Nephron progenitor cell (in vitro differentiated cells): ENCODE results near the gene TMEM87B.

ENCODE experiments used
- DNase-seq: peaks from one replicate; pipeline ENCODE4 v3.0.0; 2021
- H3K27ac Mint-ChIP-seq: 2 replicates; pipeline ENCODE4 v1.8.0; 2021; ENCODE audit warnings: mild to moderate bottlenecking, moderate library complexity, mixed read lengths
- H3K27me3 Mint-ChIP-seq: 2 replicates; pipeline ENCODE4 v1.8.0; 2021; ENCODE audit warnings: mild to moderate bottlenecking, low read depth, mixed read lengths; ENCODE audit not compliant: poor library complexity
- H3K36me3 Mint-ChIP-seq: 2 replicates; pipeline ENCODE4 v1.8.0; 2021; ENCODE audit warnings: low read depth, mixed read lengths
- H3K4me1 Mint-ChIP-seq: 2 replicates; pipeline ENCODE4 v1.8.0; 2021; ENCODE audit warnings: mixed read lengths
- H3K4me3 Mint-ChIP-seq: 2 replicates; pipeline ENCODE4 v1.8.0; 2021; ENCODE audit warnings: mild to moderate bottlenecking, moderate library complexity, mixed read lengths
- H3K9me3 Mint-ChIP-seq: 2 replicates; pipeline ENCODE4 v1.8.0; 2021; ENCODE audit warnings: mild to moderate bottlenecking, moderate library complexity, mixed read lengths
- TF ChIP-seq, protein P1 (sequence below): fragments of 200-600 bp; sonication (generic); IDR thresholded peaks from 2 replicates; pipeline ENCODE4 v1.5.0; 2021; ENCODE audit warnings: antibody characterized with exemption

TMEM87B gene

DNA sequence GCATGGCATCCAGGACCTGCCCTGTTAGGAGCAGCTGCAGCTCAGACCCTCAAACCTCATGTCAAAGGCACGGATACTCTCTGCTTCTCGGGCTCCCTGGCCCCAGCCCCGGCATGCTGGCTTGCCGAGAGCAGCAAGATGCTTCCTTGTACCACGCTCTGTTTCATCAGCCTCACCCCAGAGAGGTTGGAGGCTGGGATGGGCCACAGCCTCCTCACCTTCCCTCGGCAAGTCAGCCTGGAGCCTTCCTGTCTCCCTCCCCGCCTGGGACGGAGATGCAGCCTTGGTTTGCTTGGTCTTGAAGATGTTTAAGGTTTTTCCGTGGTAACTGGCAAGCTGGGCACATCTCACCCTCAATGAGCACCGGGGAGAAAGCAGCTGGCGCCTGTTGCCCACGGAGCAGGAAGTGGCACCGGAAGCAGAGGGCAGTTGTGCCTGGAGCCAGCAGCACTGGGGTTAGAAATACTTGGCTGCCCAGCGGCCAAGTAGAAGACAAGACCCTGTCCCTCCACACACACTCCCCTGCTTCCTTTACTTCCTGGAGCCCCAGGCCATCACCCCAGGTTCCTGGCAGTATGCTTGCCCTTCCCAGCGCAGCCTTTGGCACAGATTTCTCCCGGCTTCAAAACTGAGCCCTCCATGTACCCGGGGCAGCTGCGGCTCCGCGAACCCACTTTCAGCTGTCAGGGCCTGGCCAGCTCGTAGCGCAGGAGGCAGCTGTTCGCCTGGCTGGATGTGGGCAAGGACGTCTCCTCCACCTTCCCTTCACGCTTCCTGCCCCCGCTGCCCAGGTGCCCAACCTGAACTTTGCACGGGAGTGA, 100.5 kb downstream of the TMEM87B start:
- Mint-ChIP-seq H3K27ac (peak overlapping the region; percentile 96), H3K36me3 (peaks cover 51% of the 10 kb centered on the region), H3K9me3 (no peaks in the 10 kb centered on the region), H3K27me3 (peaks cover 5% of the 10 kb centered on the region), H3K4me3 (no peak overlapping the region), H3K4me1 (peaks cover 33% of the 10 kb centered on the region)
- TF ChIP-seq, protein P1, sequence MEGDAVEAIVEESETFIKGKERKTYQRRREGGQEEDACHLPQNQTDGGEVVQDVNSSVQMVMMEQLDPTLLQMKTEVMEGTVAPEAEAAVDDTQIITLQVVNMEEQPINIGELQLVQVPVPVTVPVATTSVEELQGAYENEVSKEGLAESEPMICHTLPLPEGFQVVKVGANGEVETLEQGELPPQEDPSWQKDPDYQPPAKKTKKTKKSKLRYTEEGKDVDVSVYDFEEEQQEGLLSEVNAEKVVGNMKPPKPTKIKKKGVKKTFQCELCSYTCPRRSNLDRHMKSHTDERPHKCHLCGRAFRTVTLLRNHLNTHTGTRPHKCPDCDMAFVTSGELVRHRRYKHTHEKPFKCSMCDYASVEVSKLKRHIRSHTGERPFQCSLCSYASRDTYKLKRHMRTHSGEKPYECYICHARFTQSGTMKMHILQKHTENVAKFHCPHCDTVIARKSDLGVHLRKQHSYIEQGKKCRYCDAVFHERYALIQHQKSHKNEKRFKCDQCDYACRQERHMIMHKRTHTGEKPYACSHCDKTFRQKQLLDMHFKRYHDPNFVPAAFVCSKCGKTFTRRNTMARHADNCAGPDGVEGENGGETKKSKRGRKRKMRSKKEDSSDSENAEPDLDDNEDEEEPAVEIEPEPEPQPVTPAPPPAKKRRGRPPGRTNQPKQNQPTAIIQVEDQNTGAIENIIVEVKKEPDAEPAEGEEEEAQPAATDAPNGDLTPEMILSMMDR, result no peak
- DNase-seq, result no peak

DNA sequence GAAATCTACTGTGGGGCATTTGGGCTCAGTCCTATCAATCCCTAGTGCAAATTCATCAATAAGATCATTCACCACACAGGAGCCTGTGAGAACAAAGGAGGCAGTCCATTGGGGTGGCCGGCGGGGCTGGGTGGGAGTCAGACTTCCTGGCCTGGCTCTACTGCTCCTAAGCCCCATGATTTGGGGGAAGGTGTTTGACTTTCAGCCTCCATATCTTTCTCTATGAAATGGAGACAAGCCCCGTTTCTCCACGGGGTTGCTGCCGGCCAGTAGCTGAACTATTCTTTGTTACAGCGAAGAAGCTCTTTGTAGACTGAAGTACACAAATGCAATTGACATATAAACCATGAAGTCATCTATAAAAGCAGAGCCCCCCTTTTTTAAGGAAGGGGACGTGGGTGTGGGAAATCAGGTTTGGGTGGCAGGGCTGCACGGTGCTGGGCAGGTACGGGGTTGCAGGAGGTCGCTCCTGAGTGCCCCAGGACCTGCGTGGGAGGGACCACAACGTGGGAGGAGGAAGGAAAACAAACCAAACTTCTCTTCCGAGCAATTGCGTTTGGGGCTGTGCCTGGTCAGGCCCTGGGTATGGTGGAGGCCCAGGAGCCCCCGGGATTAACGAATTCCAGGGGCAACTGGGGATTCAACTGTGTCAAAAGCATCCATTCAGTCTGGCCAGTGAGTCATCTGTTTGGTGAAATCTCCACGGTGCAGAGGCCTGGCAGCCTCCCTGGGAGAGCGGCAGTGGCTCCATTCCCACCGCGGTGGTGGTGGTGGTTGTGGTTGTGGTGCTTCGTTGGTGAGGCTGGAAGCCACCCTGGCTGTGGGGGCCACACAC, 101.3 kb downstream of the TMEM87B start:
- no peaks in the 10 kb centered on the region for H3K9me3 Mint-ChIP-seq
- H3K27ac Mint-ChIP-seq, result peak overlapping the region; percentile 96
- H3K27me3 Mint-ChIP-seq, result peaks cover 3% of the 10 kb centered on the region
- H3K4me1 Mint-ChIP-seq, result peaks cover 31% of the 10 kb centered on the region
- TF ChIP-seq, protein P1, result no peak
- peaks cover 44% of the 10 kb centered on the region for H3K36me3 Mint-ChIP-seq
- DNase-seq, result no peak
- H3K4me3 Mint-ChIP-seq, result peak overlapping the region; percentile 23

DNA sequence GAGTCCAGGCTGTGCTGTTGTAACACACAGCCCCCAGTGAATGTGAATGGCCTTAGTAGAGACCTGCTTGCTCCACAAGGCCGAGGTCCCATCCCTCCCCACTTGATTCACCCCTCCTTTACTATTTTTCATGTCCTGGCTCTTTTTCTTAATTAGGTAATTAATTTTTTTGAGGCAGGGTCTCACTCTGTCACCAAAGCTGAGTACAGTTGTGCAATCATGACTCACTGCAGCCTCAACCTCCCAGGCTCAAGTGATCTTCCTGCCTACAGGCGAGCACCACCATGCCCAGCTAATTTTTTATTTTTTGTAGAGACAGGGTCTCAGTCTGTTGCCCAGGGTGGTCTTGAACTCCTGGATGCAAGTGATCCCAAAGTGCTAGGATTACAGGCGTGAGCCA, 102.4 kb downstream of the TMEM87B start:
- Mint-ChIP-seq H3K4me3 (no peak overlapping the region), H3K36me3 (peaks cover 39% of the 10 kb centered on the region), H3K27ac (no peak overlapping the region), H3K4me1 (peaks cover 31% of the 10 kb centered on the region), H3K27me3 (peaks cover 5% of the 10 kb centered on the region), H3K9me3 (no peaks in the 10 kb centered on the region)
- TF ChIP-seq, protein P1, result no peak
- DNase-seq, result no peak

DNA sequence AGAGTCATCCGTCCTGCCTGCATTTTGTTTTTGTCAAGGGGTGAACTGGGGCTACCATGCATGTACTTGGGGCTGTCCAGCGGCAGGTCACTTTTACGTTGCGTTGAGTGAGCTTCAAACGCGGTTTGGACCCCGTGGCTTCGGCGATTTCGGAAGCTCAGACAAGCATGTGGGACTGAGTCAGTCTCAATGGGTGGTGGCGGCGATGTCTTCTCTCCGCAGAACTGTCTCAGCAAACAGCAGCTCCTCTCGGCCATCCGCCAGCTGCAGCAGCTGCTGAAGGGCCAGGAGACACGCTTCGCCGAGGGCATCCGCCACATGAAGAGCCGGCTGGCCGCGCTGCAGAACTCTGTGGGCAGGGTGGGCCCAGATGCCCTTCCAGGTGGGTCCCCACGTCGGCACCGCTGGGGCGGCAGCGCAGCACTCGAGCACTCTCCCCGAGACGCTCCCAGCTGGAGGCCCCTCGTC, 104.4 kb downstream of the TMEM87B start:
- TF ChIP-seq, protein P1, result no peak
- Mint-ChIP-seq H3K4me1 (peaks cover 33% of the 10 kb centered on the region), H3K9me3 (no peaks in the 10 kb centered on the region), H3K27me3 (peaks cover 10% of the 10 kb centered on the region), H3K36me3 (peaks cover 33% of the 10 kb centered on the region), H3K4me3 (no peak overlapping the region), H3K27ac (peak overlapping the region; percentile 75)
- DNase-seq, result no peak

DNA sequence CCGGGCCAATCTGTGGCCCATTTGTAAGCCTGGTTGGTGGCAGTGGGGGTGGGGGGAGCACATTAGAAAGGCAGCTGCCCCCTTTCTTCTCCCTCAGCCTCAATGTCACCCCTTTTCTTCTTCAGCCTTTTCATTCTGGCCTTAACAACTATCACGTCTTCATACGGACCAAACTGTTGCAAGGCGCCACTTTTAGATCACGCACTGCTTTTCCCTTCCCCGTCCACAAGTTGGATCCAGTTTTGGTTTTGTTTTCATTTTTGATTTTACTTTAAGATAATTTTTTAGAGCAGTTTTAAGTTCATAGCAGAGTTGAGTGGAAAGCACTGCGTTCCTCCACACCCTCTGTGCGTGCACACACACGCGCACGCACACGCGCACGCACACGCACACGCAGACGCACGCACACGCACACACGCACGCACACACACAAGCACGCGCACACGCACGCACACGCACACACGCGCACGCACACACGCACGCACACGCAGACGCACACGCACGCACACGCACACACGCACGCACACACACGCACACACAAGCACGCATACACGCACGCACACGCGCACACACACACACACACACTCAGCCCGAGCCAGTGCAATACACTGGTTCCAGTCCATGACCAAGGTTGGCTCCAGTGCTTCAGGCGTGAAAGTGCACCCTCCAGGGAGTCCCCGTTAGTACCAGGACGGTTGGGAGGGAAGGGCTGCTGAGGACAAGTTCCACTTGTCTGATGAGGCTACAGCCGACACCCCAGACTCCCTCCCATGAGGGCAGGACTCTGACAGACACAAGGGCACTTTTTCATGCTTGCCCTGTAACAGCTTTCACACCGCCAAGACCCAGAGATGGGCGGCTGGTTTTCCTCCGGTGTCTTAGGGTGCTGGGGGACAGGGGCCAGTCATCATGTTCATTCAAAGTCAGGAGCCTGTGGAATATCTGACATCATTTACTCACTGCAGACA, 105.5 kb downstream of the TMEM87B start:
- TF ChIP-seq, protein P1, result no peak
- Mint-ChIP-seq H3K9me3 (no peaks in the 10 kb centered on the region), H3K4me3 (no peak overlapping the region), H3K27ac (peak overlapping the region; percentile 64), H3K36me3 (peaks cover 41% of the 10 kb centered on the region), H3K27me3 (peaks cover 10% of the 10 kb centered on the region), H3K4me1 (peaks cover 30% of the 10 kb centered on the region)
- DNase-seq, result no peak
